ENCODE results near the gene STRIP1.

The STRIP1 gene

GRCh38 chr1:110098222-110099026, 64.0 kb downstream of the STRIP1 start:
- no peak for DNase-seq (ENCODE audit: low read depth)

GRCh38 chr1:110100335-110100734, 65.9 kb downstream of the STRIP1 start:
- no peak for DNase-seq (ENCODE audit: low read depth)

GRCh38 chr1:110102081-110102480, 67.7 kb downstream of the STRIP1 start:
- DNase-seq (ENCODE audit: low read depth), result no peak
